Cortex of kidney (tissue), 1 donor: ENCODE measurements around the gene SPACDR.

Source experiments
- DNase-seq: peaks from one replicate; lab custom pipeline; 2025; lab: John Stamatoyannopoulos, UW

The SPACDR gene

DNA sequence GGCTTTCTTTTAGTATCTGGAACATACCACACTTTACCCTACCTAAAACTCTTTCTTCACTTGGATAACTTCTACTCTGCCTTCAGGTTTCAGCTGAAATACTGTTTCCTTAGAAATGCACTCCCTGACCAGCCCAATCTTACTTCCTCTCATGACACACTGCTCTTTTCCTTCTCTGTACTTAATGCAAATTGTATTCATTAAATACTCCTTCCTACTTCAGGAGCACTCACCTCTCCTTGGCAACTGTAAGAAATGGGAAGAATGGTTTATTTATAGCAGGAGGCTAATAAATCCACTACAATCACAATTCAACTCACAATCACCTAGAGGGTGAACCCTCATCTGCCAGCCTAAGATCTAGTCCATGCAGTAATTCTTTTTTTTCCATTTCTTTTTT is 50.7 kb downstream of the SPACDR start:
- DNase-seq: no peak

DNA sequence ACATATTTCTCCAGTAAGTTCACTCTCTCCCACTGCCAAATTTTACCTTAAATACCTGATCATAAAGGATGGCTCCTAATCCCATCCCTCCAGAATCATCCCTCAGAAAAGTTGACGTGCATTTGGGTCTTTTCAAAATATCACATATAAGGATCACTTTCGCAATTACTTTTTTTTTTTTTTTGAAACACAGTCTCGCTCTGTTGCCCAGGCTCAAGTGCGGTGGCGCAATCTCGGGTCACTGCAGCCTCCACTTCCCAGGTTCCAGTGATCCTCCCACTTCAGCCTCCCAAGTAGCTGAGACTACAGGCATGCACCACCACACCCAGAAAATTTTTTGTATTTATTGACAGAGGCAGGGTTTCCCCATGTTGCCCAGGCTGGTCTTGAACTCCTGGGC is 53.0 kb downstream of the SPACDR start:
- no peak for DNase-seq

DNA sequence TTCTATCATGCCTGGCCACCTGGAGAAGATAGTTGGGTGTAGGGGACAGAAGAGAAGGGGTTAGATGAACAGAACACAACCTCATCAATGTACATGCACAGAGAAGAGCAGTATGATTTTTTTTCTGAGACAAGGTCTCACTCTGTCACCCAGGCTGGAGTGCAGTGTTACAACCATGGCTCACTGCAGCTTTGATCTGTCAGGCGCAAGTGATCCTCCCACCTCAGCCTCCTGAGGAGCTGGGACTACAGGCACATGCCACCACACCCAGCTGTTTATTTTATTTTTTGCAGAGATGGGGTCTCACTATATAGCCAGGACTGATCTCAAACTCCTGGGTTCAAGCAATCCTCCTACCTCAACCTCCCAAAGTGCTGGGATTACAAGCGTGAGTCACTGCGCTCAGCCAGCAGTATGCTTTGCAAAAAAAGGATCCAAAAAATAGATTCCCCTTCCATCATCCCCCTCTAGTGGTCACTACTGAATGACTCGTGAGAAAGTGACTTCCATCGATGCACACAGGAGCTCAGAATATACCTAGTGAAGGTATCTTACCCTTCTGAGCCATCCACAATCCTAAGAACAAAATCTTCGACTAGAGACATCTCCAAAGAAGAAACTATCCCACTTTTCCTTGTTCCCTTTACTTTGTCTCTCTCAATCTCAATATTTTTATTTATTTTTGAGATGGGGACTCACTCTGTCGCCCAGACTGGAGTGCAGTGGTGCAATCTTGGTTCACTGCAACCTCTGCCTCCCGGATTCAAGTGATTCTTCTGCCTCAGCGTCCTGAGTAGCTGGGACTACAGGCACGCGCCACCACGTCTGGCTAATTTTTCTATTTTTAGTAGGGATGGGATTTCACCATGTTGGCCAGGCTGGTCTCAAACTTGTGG is 56.5 kb downstream of the SPACDR start:
- no peak for DNase-seq

DNA sequence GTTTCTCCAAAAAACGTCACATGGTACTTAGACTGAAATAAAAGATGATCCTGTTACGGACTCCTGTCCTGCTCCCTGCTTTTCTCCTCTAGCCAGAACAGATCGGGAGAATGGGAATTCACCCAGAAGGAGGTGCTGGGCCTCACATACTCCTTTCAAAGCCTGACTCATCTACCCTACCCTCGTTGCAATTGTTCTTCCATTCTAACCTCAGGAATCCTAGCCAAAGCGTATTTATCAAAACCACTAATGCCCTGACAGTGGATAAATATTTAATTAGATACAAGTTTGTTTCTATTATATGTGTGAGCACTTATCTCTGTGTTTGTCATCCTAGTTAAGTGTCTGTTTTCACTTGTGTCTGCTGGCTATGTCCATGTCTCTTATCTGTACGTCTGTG is 57.3 kb downstream of the SPACDR start:
- DNase-seq: no peak
